Fibroblast of lung (primary cell): ENCODE results near the gene CDK2AP2. TPM values are rescaled to one million over a fixed set of nuclear protein-coding genes. Genes with fewer than 3 reads are reported as not detected.

Experiments
- DNase-seq, 2 donors: peaks; one replicate each; pipeline versions ENCODE4 v3.0.0 to v3.0.0-alpha.2; 2010; ENCODE audit warnings: low read depth in 2 of 2
- H2AFZ ChIP-seq: 2 replicates; pipeline ENCODE4 v1.5.1; 2012; ENCODE audit warnings: low read length, control low read depth, inconsistent platforms
- H3K27ac ChIP-seq: 2 replicates; pipeline ENCODE4 v1.5.1; 2011; ENCODE audit warnings: low read length, control low read depth; ENCODE audit not compliant: insufficient read depth
- H3K27me3 ChIP-seq: 2 replicates; pipeline ENCODE4 v1.5.1; 2011; ENCODE audit warnings: mild to moderate bottlenecking, low read length; ENCODE audit not compliant: control insufficient read depth, insufficient read depth
- H3K36me3 ChIP-seq: 2 replicates; pipeline ENCODE4 v1.5.1; 2011; ENCODE audit warnings: low read length; ENCODE audit not compliant: control insufficient read depth, insufficient read depth
- H3K4me1 ChIP-seq: 2 replicates; pipeline ENCODE4 v1.5.1; 2011; ENCODE audit warnings: low read length; ENCODE audit not compliant: control insufficient read depth, insufficient read depth; ENCODE audit errors: extremely low read depth
- H3K4me2 ChIP-seq: 2 replicates; pipeline ENCODE4 v1.5.1; 2011; ENCODE audit warnings: low read length, control low read depth; ENCODE audit not compliant: insufficient read depth; ENCODE audit errors: extremely low read depth
- H3K4me3 ChIP-seq, 4 experiments: fragments of 200-600 bp in 1 of 4; sonication (generic) in 1 of 4; replicated peaks in 1 of 4; 2 replicates each; pipeline ENCODE4 v1.5.1; 2011 to 2016; ENCODE audit warnings: low read length in 4 of 4, low read depth in 3 of 4, mild to moderate bottlenecking in 3 of 4, control low read depth in 2 of 4, inconsistent platforms in 1 of 4, mixed read lengths in 1 of 4; ENCODE audit not compliant: insufficient read depth in 1 of 4; ENCODE audit errors: control extremely low read depth in 1 of 4
- H3K79me2 ChIP-seq: 2 replicates; pipeline ENCODE4 v1.5.1; 2012; ENCODE audit warnings: mild to moderate bottlenecking, low read length, inconsistent platforms; ENCODE audit not compliant: control insufficient read depth, insufficient read depth
- H3K9ac ChIP-seq: 2 replicates; pipeline ENCODE4 v1.5.1; 2011; ENCODE audit warnings: mild to moderate bottlenecking, low read length, control low read depth; ENCODE audit not compliant: insufficient read depth
- H3K9me3 ChIP-seq: 2 replicates; pipeline ENCODE4 v1.5.1; 2012; ENCODE audit warnings: low read depth, low read length; ENCODE audit not compliant: control insufficient read depth, insufficient read depth
- H4K20me1 ChIP-seq: 2 replicates; pipeline ENCODE4 v1.5.1; 2011; ENCODE audit warnings: low read length; ENCODE audit not compliant: control insufficient read depth, insufficient read depth; ENCODE audit errors: extremely low read depth
- EZH2 ChIP-seq: IDR thresholded peaks from 2 replicates; pipeline ENCODE4 v1.5.1; 2012; ENCODE audit warnings: low read length, control low read depth, mild to moderate bottlenecking; ENCODE audit errors: missing control alignments
- polyA plus RNA-seq, 2 donors: library from polyadenylated mRNA; depleted of rRNA in 1 of 2; stranded (reverse) in 1 of 2; unstranded in 1 of 2; fragments of >200 nt; gene quantifications; 2 replicates each; pipeline ENCODE4 v1.2.1, GENCODE V29; 2011 to 2012; ENCODE audit warnings: missing spikeins in 1 of 2
- total RNA-seq: library from RNA; depleted of rRNA; stranded (reverse); fragments of >200 nt; gene quantifications from 2 replicates; pipeline ENCODE4 v1.2.1, GENCODE V29; 2014
- TF ChIP-seq, protein P1 (sequence below), 2 donors: IDR thresholded peaks in 1 of 2; conservative IDR thresholded peaks in 1 of 2; 1 replicate in 1 of 2; 2 replicates in 1 of 2; pipeline ENCODE4 v1.5.1; 2011 to 2012; ENCODE audit warnings: low read length in 2 of 2, control low read depth in 1 of 2, inconsistent platforms in 1 of 2, low read depth in 1 of 2, mild to moderate bottlenecking in 1 of 2

The CDK2AP2 gene
- total and polyA plus RNA-seq, 2 donors (not counting 1 experiment from before 2014, with no cell fraction given) = 7.8 to 19.0 TPM

DNA sequence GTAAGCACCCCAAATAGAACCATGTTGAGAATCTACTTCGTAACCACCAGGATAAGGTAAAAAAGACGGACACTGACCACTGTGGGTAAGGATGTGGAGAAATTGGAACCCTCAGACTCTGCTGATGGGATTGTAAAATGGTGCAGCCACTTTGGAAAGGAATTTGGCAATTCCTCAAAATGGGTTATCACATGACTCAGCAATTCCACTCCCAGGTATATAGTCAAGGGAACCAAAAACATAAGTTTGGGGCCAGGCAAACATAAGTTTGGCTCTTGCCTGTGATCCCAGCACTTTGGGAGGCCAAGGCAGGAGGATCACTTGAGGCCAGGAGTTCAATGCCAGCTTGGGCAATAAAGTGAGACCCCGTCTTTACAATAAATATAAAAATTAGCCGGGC is 20.4 kb upstream of the CDK2AP2 start:
- TF ChIP-seq, protein P1, sequence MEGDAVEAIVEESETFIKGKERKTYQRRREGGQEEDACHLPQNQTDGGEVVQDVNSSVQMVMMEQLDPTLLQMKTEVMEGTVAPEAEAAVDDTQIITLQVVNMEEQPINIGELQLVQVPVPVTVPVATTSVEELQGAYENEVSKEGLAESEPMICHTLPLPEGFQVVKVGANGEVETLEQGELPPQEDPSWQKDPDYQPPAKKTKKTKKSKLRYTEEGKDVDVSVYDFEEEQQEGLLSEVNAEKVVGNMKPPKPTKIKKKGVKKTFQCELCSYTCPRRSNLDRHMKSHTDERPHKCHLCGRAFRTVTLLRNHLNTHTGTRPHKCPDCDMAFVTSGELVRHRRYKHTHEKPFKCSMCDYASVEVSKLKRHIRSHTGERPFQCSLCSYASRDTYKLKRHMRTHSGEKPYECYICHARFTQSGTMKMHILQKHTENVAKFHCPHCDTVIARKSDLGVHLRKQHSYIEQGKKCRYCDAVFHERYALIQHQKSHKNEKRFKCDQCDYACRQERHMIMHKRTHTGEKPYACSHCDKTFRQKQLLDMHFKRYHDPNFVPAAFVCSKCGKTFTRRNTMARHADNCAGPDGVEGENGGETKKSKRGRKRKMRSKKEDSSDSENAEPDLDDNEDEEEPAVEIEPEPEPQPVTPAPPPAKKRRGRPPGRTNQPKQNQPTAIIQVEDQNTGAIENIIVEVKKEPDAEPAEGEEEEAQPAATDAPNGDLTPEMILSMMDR (conservative IDR thresholded peaks at IDR 0.05 in 1 of 2, IDR thresholded peaks at IDR 0.05 in 1 of 2; ENCODE audit: low read depth in 1 of 2, low read length in 2 of 2) = no peak
- no peak for TF ChIP-seq EZH2
- Histone ChIP-seq H3K4me1 (no peaks in the 10 kb centered on the region), H3K36me3 (no peaks in the 10 kb centered on the region), H3K9ac (no peak overlapping the region), H4K20me1 (no peaks in the 10 kb centered on the region), H3K79me2 (no peaks in the 10 kb centered on the region), H3K27me3 (no peaks in the 10 kb centered on the region), H3K9me3 (no peaks in the 10 kb centered on the region), H3K4me3 (no peak overlapping the region), H3K4me2 (no peak overlapping the region), H2AFZ (no peak overlapping the region), H3K27ac (no peak overlapping the region)
- no peak for DNase-seq

DNA sequence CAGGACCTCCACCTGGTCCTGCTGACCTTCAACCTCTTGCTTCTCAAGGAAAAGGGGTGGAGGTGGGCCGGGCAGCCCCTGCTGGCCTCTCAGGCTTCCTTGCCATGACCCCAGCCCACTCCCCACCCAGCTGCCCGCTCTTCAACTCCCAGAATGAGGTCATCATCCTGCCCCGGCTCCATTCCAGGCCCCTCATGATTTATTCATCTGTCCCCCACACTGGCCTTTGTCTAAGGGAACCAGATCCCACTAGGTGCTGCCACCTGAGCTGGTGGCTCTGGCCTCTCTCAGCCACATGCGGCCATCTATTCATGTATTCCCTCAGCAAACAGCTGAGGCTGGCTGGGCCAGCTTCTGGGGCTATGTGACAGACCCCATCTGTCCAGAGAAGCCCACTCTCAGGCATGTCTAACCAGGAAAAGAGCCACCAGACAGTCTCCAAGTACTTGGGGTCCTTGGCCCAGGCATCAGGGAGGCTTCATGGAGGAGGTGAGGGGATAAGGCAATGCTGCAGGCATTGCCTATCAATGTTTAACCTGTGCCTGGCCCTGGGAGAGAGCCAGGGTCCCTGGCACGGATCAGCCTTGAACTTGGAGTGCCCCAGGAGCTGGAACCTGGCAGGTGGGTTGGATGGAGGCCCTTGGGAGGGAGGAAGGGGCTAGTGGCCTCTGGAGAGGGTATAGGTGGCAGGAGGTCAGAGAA is 17.5 kb upstream of the CDK2AP2 start:
- no peaks in the 10 kb centered on the region for H3K27me3 ChIP-seq
- TF ChIP-seq, protein P1 (conservative IDR thresholded peaks at IDR 0.05 in 1 of 2, IDR thresholded peaks at IDR 0.05 in 1 of 2; ENCODE audit: low read depth in 1 of 2, low read length in 2 of 2) = no peak
- no peak for TF ChIP-seq EZH2
- H3K9me3 ChIP-seq = no peaks in the 10 kb centered on the region
- H3K79me2 ChIP-seq = no peaks in the 10 kb centered on the region
- H3K4me1 ChIP-seq = no peaks in the 10 kb centered on the region
- no peaks in the 10 kb centered on the region for H4K20me1 ChIP-seq
- H2AFZ ChIP-seq = no peak overlapping the region
- H3K36me3 ChIP-seq = no peaks in the 10 kb centered on the region
- no peak overlapping the region for H3K4me3 ChIP-seq
- no peak overlapping the region for H3K4me2 ChIP-seq
- no peak overlapping the region for H3K27ac ChIP-seq
- no peak overlapping the region for H3K9ac ChIP-seq
- no peak for DNase-seq

DNA sequence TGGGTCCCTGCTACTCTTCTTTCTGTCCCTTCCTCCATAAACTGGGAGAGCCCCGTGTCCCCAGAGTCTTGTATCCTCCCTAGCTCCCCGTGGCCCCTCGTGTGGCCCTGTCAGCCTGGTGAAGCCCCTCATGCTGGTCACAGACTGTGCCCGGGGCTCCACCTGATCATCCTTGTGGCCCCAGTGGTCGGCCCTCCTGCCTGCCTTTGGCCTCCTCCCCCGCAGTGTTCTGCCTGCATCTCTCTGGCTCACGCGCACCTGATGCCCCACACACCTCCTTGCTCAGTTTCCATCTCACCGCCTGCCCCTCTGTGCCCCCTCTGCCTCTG is 16.5 kb upstream of the CDK2AP2 start:
- H3K9ac ChIP-seq = no peak overlapping the region
- H3K4me2 ChIP-seq = no peak overlapping the region
- no peak for DNase-seq
- H3K27ac ChIP-seq = no peak overlapping the region
- no peaks in the 10 kb centered on the region for H3K27me3 ChIP-seq
- H4K20me1 ChIP-seq = no peaks in the 10 kb centered on the region
- H3K4me1 ChIP-seq = no peaks in the 10 kb centered on the region
- H3K79me2 ChIP-seq = no peaks in the 10 kb centered on the region
- TF ChIP-seq, protein P1 (conservative IDR thresholded peaks at IDR 0.05 in 1 of 2, IDR thresholded peaks at IDR 0.05 in 1 of 2; ENCODE audit: low read depth in 1 of 2, low read length in 2 of 2) = no peak
- no peak for TF ChIP-seq EZH2
- no peak overlapping the region for H3K4me3 ChIP-seq
- H3K9me3 ChIP-seq = no peaks in the 10 kb centered on the region
- no peak overlapping the region for H2AFZ ChIP-seq
- no peaks in the 10 kb centered on the region for H3K36me3 ChIP-seq
